Myocyte (in vitro differentiated cells): ENCODE measurements around the gene DSCAML1. TPM values are rescaled to one million over a fixed set of nuclear protein-coding genes. Genes with fewer than 3 reads are reported as not detected.

Experiments used
- DNase-seq: peaks from one replicate; pipeline ENCODE4 v3.0.0-alpha.2; 2012; ENCODE audit warnings: low read depth
- total RNA-seq: library from RNA; depleted of rRNA; stranded (reverse); fragments of >200 nt; gene quantifications from 2 replicates; pipeline ENCODE4 v1.2.3, GENCODE V29; 2014

DSCAML1 gene
- total RNA-seq, 1 donor from 2014 or later = not detected

GRCh38 chr11:117701781-117702180, 95.2 kb downstream of the DSCAML1 start:
- no peak for DNase-seq

DNA sequence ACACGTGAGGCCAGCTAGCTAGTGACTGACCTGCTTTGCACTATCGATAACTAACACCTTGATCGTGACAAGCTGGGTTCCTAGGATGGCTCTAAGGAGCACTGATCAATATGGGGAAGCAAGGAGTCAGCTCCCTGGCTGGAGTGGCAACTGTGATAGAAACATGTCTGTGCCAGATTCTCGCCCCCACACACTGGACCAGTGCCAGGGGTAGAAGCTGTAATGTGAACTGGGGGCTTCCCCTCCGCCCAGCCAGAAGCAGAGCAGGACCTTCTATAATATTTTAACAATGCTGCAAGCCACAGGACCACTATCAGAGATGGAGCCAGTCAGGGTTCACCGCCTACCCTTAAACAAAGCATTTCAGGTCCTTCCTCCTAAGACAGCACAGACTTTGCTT, 96.5 kb downstream of the DSCAML1 start:
- DNase-seq = no peak

GRCh38 chr11:117697319-117697718, 99.7 kb downstream of the DSCAML1 start:
- no peak for DNase-seq

DNA sequence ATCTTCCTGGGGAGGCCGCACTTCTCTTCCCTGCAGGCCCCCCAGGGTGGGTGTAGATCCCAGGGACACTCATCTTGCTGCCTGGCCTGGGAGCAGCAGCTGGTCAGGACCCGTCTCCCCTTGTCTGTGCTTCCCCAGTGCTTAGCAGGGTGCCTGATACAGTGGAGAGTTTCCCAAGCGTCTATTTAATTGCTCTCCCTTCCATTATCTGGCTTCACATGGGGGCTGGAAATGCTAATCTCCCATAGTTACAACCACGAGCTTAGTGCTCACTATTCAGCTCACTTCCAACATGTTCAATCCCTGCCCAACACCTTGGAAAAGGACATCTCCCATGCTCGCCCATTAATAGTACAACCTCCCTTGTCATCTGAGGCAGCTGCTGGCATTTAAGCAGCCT, 100.5 kb downstream of the DSCAML1 start:
- DNase-seq = no peak

DNA sequence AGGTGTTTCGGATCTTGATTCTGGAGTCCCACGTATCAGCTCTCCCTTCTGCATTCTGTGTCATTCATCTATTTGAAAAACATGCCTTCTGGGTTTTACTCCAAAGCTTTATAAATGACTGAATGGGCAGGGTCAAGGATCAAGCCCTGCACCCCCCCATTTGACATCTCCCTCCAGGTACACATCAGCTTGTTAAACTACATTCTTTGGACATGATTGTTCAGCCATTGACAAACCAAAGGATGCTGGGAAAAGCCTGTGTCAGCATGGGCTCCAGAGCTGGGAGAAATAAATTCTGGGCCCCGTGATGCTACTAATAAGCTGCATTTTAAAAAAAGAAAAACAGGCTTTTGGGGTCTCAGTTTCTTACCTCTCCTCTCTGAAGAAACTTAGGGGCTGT, 103.7 kb downstream of the DSCAML1 start:
- no peak for DNase-seq

- no peak for DNase-seq
These were observed 105.5 kb downstream of the DSCAML1 start for GRCh38 chr11:117691516-117691915.

DNA sequence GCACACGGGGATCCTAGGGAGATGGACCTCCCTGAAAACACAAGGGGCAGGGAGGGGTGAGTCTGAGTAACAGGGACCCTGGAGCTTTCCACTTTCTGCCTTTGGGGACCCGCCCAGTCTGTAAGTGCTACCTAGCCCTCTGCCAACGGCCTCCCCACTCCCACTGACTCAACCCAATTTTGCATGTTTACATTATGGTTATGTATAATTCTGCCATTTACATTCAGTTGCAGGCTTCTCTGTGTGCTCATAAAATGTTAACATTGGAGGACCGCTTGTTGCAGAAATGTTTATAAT, 105.8 kb downstream of the DSCAML1 start:
- DNase-seq = no peak

GRCh38 chr11:117690484-117691217, 106.4 kb downstream of the DSCAML1 start:
- peak; percentile 18 for DNase-seq

GRCh38 chr11:117688255-117688797, 108.7 kb downstream of the DSCAML1 start:
- DNase-seq = no peak

- peak; percentile 6 for DNase-seq
These were observed 109.2 kb downstream of the DSCAML1 start for GRCh38 chr11:117687776-117688175.

- no peak for DNase-seq
These were observed 110.3 kb downstream of the DSCAML1 start for GRCh38 chr11:117686711-117687110.

GRCh38 chr11:117685566-117685965, 111.5 kb downstream of the DSCAML1 start:
- no peak for DNase-seq

GRCh38 chr11:117684731-117685130, 112.3 kb downstream of the DSCAML1 start:
- DNase-seq = no peak

- no peak for DNase-seq
These were observed 112.9 kb downstream of the DSCAML1 start for GRCh38 chr11:117684111-117684510.

- no peak for DNase-seq
These were observed 115.6 kb downstream of the DSCAML1 start for GRCh38 chr11:117681438-117681837.

DNA sequence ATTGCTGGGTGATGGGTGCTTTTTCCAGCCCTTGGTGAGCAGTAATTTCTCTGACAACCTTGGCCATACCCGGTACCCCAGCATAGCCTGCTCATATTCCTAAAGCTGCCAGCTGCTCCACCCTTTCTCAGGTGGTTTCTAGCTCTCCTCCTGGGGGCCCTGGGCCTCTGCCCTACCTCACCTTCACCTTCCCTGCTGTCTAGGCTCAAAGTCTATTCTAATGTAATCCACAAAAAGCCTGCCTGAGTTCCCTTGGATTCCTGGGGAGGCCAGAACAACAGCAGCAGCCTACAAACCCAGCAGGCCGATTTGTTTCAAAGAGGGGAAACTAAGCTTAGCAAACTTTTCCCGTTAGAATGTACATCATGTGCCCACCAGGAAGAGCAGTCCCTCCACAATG, 117.6 kb downstream of the DSCAML1 start:
- no peak for DNase-seq

DNA sequence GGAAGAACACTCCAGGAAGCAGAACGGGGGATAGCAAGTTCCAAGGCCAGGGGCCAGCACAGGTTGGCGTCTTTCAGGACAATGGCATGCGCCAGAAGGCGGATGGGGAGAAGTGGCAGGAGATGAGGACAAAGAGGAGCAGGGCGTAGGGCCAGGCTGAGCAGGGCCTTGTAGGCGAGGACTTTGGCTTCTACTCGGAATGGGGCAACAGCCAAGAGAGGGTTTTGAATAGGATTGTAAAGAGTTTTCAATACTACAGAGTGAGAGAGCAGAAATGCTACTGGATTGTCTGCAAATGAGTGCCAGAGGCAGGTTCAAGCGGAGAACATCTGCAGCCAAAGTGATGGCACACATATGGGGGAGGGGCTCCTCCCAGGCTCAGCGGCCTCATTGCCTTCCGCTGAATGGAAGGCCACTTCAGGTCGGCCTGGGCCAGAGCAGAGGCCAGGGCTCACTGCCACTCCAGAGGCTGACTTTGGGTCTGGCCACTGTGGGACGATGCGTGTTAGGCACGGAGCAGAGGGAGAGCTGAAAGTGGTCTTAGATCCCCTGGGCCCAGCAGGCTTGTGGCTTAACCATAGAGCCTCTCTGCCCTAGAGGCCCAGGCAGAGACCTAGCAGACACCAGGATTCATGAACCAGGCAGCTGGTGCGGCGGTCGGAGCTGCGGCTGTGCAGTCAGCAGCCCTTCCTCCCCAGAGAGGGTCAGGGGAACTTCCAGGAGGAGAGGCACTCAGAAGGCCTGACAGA, 118.2 kb downstream of the DSCAML1 start:
- DNase-seq = peak; percentile 26

DNA sequence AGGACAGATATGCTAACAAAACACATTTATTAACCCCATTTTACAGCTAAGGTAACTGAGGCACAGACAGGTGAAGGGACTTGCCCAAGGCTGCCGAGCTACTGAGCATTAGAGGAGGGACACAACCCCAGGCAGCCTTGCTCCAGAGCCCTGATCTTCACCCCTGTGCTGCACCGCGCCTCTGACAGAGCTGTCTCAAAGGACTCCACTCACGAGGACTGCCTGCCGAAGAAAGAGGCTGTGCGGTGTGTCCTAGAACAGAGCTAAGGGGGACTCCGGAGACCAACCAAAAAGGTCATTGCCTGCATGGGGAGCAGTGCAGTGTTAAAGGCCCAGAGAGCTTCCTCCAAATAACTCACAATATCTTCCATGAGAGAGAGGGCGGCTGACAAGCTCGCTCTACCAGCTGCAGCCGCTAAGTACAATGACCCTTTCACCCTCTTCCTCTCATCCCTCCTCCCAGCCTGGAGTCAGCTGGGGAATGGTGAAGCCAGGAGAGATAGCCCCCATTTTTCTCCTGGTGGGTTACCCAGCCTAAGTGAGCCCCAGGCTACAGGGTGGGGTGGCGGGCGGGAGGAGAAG, 119.2 kb downstream of the DSCAML1 start:
- DNase-seq = no peak

GRCh38 chr11:117676501-117676900, 120.5 kb downstream of the DSCAML1 start:
- no peak for DNase-seq

GRCh38 chr11:117673602-117674001, 123.4 kb downstream of the DSCAML1 start:
- DNase-seq = no peak

GRCh38 chr11:117671370-117671769, 125.6 kb downstream of the DSCAML1 start:
- DNase-seq = no peak

DNA sequence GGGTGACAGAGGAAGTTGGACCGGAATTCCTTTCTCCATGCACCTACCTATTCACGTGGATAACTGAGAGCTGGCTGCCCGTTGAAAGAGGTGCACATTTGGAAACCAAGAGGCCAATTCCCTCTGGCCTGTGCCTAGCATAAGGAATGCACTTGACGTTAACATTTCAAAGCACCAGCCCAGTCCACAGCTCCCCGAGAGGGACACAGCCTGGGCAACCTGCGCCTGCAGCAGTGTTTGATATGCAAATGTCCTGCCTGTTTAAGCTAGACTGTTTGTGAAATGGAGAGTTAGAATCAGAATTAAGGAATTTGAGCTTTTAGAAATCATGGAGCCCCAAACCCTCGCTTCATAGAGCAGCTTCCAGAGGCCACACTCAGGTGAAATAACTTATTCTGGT, 126.1 kb downstream of the DSCAML1 start:
- DNase-seq = no peak
